NOMO-1 treated with dmso at 0.1 percent for 144 hours (cell line): ENCODE data around the gene MEGF11.
"Not testable (repeated sequence)": the region's sequence is repeated elsewhere in the genome, so short reads cannot be mapped to it uniquely, and the experiment has no call there.

ENCODE experiments used
- DNase-seq: peaks from one replicate; lab custom pipeline; 2025; ENCODE audit not compliant: unreplicated experiment; lab: John Stamatoyannopoulos, UW

MEGF11 gene

GRCh38 chr15:66014022-66014421 lies 239.5 kb downstream of the MEGF11 start:
- no peak for DNase-seq

DNA sequence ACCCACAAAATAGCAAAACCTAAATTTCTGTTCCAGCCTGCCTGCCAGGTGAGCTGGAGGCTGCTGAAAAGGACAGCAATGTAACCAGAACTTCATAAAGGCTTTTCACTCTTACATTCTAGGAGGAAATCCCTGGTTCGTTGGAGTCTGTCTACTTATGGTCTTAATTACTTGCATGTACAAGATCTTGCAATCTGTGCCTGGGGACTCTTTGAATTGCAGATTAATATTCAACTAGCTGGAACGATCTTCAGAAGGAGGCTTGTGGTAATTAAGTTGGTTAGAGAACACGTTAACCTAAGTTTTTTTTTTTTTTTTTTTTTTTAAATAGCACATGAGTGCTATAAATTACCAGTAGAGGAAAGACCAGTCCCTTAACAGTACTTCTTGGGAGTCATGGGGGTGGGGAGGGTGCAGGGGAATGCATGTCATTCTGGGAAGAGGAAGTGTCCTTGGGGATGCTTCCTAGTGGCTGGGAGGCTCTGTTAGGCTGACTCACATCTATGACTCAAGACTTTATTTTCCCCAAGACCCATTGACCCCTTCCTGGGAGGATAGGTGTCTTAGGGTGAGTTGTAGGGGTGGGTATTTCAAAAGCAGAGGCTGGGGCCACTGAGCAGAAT lies 244.5 kb downstream of the MEGF11 start:
- no peak for DNase-seq

DNA sequence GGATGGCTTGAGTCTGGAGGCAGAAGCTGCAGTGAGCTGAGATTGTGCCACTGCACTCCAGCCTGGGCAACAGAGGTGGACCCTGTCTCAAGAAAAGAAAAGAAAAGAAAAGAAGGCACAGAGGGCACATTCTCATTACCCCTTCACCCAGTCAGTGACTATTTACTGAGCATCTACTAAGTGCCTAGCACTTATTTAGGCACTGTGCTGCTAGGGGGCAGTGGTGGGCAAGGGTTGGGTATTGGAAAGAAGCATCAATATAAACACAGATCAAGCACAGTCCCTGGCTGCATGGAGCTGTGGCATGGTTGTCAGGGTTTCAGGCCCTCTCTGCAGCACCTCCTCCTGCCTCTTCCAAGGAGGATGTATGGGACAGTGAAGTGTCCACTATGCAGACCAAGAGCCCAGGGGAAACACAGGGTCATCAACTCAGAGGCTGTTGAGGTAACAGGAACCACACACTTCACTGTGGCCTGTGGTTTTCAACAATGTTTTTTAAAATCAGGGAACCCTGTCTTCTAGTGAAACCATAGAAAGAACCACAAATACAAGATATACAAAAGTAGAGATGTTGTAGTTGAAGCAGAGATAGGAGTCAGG lies 245.8 kb downstream of the MEGF11 start:
- DNase-seq = no peak

GRCh38 chr15:66006986-66007385 lies 246.6 kb downstream of the MEGF11 start:
- DNase-seq = no peak

GRCh38 chr15:66004618-66005262 lies 248.8 kb downstream of the MEGF11 start:
- no peak for DNase-seq

- DNase-seq = not testable (repeated sequence)
Measured at GRCh38 chr15:66003129-66003528, 250.4 kb downstream of the MEGF11 start.

DNA sequence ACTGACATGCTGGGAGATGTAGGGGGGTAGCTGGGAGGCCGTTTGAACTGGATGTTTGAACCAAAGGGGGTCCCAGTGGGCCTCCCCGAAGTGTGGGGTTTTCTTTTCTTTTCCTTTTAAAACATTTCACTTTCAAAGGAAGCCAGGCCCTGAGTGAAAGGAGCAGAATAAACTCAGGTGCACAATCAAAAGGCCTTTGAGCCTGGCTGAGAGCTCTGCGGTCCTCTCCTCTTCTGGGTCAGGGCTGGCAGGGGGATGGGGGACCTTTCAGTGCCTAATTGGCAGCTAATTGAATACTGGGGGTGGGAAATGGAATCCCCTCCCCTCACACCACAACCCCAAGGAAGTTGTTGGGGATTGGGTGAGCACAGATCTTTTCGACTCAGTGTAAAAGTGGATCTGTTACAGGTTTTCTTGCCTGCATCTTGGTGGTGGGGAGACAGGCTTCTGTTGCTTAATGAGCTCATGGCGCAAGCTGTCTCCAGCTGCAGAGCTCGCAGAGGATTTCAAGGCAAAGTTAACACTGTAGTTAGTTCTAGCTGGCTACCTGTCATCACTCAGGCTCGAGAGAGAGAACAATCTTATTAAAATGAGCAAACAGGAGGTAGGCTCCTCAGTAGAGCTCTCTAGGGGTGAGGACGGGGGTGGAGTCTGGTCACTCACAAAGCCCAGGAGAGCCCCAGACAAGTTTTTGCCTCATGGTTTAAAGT lies 251.7 kb downstream of the MEGF11 start:
- no peak for DNase-seq

DNA sequence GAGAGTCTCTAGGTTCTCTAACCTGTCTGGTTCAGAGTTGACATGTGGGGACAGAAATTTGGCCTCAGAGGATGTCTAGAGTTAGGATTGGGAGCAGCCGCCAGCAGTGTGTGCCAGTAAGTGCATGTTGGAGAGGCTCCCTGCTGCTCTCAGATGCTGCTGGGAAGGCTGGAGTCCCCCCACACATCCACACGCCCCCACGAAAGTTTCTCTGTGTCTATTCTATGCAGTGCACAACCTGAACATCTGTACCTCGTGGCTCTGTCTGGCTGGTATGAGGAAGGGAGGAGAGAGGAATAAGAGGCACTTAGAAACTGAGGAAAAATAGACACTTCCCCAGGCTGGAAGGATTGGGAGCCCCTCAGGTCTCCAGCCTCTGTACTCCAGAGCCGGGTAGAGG lies 252.5 kb downstream of the MEGF11 start:
- no peak for DNase-seq

DNA sequence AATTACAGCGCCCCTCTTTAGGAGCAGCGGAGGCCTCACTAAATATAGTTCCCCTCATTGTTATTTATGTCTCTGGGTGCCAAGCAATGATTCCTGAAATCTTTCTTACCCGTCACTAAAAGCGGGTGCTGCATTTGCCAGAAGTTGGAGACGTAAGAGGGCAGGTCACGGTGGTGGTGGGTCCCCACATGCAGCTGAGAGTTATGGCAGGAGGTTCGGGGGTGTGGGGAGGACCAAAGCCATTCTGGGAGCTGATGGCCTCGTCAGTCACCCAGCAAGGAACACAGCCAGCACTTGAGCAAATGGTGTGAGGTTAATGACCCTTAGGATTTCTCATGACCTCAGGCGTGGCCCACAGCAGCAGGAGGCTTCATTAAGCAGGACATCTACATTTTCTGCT lies 255.1 kb downstream of the MEGF11 start:
- no peak for DNase-seq

- DNase-seq = no peak
Measured at GRCh38 chr15:65996901-65997300, 256.6 kb downstream of the MEGF11 start.

GRCh38 chr15:65994832-65995231 lies 258.7 kb downstream of the MEGF11 start:
- no peak for DNase-seq

DNA sequence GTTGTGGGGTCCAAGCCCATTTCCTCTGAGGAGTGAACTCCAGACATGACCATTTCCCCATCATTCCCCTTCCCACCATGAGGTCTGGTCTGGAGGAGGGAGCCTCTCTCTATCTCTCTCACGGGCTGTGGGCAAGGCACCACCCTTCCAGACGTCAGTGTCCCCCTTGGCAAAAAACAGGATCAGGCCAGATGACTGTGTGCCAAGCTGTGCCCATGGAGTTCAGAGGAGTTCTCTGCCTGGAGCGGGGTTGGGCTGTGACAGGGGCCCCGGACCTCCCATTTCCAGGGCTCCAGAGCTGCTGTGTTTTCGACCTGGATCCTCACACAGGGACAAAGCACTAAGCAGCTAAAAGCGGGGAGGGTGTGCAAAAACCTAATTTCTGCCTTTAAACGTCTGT lies 259.8 kb downstream of the MEGF11 start:
- no peak for DNase-seq

DNA sequence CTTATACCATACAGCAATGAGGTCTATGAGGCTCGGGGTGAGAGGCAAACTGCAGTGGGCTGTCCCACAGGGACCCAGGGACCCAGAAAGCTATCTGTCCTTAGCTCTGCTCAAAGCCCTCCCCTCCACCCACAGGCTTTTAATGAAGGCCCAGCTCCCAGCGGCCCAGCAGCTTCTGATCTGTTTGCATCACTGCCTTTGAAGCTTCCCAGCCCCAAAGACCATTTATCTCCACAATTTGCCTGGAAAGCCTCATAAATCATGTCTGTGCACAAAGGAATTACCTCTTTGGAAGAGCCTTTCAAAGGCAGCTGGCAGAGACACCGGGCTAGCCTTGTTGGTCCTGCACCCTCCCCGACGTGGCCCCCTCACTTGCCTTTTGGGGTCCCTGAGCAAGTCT lies 260.3 kb downstream of the MEGF11 start:
- no peak for DNase-seq

GRCh38 chr15:65991721-65992483 lies 261.6 kb downstream of the MEGF11 start:
- DNase-seq = no peak

GRCh38 chr15:65990298-65990981 lies 263.1 kb downstream of the MEGF11 start:
- DNase-seq = no peak

DNA sequence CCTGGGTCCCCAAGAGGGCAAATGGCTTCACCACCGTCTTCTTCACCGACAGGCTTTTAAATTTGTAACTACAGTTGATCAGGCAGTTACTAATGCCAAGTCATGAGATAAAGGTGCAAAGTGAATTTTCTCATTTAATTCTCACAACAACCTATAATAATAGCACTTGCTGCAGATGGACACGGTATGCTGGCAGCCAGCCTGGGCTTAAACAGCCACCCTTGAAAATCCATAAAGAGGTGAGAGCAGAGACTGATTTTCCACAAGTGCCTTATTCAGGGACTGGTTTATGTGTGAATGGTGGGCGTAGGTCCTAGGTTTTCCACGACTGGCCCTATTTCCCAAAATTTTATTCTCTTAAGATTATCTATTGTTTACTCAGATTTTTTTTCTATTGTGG lies 266.4 kb downstream of the MEGF11 start:
- DNase-seq = no peak

GRCh38 chr15:65986416-65986815 lies 267.1 kb downstream of the MEGF11 start:
- no peak for DNase-seq

- DNase-seq = no peak
Measured at GRCh38 chr15:65985387-65985786, 268.2 kb downstream of the MEGF11 start.

DNA sequence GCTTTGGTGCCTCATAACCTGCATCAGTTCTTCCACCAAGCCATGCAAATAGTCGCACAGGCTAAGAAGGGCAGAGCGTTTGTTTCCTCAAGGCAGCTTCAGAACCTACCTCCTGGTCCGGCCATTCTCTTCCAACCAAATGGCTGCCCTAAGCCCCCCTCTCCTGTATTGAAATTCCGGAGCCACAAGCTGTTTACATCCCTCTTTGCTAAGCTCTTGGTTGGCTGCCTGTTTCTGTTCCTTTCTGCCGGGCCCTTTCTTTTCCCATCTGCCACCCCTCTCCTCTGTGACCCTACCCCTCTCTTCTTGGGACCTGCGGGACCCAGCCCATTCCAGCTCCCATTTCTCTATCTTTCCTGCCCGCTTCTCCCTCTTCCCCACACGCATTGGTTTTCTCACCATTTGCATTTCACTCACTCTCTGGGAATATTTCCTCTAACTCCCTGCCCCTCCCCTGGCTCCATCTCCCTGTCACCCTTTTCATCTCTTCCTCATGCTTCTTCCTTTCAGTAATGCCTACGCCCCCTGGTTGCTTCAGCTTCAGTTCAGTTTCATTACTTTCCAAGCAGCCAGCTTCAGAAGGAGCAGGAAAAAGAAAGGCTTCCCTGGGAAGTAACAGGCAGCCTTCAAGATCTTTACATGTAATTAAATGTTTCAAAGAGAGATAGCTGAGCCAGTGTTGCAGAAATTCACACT lies 270.8 kb downstream of the MEGF11 start:
- DNase-seq = no peak
